Stimulated activated CD4-positive, alpha-beta T cell treated with anti-CD3 and anti-CD28 coated beads, Interleukin-2, amount 100 ng/mL, for 4 hours (primary cell): ENCODE data around the gene WBP11.

Source experiments
- DNase-seq: peaks from one replicate; pipeline ENCODE4 v3.0.0-alpha.2; 2020; ENCODE audit warnings: low read depth

The WBP11 gene

DNA sequence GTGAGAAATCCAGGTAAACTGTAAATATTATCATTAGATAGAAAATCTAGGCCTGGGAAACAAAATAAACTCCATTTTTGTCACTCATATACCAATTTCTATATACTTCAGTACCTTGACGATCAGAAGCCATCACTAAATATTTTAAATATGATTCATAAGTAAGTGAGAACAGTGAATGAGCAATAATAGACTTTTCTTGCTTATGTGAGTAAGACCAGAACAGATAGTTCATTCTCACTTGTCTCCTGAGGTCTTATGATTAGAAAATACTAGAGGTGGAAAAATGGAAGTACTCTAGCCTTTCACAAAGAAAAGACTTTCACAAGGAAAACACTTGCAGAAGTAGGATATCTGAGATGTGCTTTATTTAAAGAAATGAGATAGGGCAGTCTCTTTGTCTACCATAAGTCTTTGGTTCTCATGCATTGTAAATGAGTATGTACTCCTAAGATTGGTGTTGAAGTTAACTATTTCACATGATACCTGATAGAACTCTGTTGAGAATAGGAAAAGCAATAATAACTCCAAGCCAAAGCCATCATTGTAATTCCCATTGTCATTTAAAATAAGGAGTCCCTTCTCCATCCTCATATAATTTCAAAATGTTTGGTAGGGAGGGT lies 20.8 kb upstream of the WBP11 start:
- no peak for DNase-seq

GRCh38 chr12:14814014-14814413 lies 10.7 kb upstream of the WBP11 start, which contains the start of gene SMCO3:
Gene SMCO3 (minus strand): TSS chr12:14814182. CDS start chr12:14806680, 7,502 bp downstream.
- DNase-seq = no peak

DNA sequence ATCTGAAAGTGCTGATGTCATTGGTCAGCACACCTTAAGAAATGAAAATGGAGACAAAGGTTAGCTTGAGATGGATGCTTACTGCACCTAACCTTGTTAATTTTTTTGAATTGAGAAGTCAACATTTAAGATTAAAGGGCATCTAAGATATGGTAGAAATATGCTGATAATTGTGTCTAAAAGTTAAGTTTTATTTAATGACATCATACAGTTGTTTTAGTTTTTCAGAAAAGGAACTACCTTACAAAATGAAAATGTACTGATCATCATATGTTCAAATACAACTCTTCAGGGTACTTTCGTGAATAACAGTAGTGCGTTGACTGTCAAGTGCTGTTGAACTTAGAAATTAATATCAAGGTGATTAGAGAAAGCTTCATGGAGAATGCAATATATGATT lies 8.2 kb upstream of the WBP11 start:
- no peak for DNase-seq

DNA sequence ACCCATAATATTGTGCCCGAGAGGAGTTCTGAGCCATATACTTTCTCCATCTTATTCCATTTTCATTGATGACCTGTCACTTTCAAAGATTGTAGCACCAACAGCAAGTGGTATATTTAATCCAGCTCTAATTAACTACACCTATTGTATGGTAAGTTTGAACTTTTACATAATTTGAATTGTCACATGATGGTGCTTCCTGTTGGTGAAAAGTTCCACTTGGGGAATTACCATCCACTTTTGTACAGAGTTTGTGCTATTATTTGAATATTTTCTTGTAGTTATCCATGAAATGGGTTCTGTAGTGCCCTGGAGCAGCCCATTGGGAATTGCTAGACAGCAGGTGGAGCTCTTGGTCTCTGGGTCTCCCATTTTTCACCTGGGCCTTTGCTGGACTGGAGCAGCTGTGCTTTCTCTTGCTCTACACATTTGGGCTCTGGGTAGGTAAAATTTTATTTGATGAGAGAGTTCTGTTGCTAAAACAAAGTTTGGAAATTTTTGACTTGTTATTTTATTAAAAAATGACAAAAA lies 7.7 kb upstream of the WBP11 start:
- DNase-seq = no peak

DNA sequence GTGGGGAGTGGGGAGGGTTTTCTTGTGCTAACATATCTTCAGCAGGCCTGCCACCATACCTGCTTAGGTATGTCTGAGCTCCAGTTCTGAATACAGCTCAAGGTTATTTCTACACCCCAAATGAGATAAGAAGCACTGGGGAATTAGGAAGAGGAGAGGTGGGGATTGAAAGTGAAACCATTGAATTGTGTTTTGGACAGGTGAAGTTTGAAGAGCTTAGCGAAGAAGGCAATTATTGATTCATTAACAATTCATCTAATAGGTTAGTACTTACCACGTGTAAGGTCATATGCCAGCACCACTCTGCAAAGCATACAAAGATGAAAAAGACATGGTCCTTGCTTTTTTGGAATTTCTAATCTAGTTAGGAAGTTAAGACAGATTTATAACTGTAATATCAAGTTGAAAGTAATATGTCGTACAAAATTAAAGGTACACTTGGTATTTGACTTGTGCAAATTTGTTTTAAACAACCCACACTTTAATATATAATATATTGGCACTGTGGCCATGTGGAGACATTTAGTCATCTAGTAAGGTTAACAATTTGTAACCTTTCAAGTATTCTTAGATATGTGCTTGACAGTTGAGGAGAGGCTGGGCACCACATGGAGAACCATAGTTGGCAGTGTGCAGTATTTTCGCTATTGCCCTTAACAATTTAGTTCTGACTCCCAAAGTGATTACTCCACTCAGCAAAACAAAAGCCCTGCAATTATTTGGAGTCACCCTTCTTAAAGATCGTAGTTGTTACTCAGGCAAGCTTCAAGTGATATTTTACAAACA lies 7.1 kb upstream of the WBP11 start:
- DNase-seq = no peak

DNA sequence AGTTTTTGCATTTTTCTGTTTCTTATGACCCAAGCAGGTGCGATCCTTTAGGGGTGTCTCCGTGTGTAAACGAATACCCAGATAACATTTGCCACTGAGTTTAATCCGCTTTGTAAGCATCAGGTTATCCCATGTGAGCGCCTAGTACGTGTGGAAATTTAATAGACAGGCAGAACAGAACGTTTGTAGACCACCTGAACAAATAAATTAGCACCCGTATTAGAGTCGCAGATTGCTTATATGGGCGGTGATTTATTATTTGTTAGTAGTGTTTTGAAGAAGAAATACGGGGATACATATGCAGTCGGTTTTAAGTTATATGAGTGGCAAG lies 517 bp upstream of the WBP11 start:
- no peak for DNase-seq

GRCh38 chr12:14802721-14803010 lies 612 bp downstream of the WBP11 start:
- no peak for DNase-seq

DNA sequence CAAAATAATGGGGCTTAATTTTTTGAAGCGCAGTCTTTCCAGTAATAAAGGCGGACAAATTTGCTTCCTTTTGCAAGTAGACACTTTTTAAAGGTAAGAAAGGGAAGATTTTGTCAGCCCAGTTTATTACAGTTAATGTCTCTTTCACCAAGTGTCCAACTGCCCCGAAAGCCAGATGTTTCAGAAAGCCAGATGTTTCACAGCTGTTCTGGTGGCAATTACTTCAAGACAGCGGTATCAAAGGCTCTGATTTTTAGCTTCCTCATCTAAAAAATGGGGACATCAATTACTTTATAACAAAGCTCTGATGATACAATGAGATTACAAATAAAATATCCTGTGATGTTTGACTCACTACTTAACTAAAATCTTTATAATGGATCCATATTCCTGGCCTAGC lies 1.0 kb downstream of the WBP11 start:
- DNase-seq = no peak

- DNase-seq = no peak
Observed at GRCh38 chr12:14795028-14795448, 8.2 kb downstream of the WBP11 start.

DNA sequence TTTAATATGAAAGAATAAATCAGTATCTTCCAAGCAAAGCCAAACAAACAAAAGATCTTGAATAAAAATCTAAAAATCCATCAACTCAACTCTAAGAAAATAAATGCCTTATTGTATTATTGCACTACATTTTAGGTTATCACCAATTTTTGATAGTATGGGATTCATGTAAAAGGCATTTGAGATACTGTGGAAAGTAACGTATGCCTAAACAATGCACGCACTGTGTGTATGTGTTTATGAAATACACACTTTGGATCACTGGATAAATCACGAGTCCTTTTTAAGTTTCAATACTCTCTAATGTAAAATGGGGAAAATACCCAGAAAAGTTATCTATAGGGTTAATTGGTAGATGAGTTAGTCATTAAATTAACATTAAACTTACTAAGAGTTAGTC lies 17.7 kb downstream of the WBP11 start:
- DNase-seq = no peak

DNA sequence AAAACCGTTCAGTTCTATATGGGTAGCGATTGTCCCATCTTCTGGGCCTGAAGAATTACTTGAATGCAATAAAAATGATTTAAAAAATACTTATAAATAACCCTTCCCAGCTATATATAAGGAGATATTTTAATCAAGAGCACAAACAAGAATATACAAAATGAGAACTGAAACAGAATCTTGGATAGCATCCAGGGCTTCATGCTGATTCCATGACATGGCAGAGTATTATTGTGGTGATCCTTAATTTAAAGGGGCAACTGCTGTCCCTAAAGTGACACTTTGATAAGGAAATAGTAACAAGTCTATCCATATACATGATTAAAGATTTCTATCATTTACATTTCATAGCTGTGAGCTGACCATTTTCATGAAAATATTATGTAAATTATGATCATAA lies 18.8 kb downstream of the WBP11 start:
- DNase-seq = no peak

DNA sequence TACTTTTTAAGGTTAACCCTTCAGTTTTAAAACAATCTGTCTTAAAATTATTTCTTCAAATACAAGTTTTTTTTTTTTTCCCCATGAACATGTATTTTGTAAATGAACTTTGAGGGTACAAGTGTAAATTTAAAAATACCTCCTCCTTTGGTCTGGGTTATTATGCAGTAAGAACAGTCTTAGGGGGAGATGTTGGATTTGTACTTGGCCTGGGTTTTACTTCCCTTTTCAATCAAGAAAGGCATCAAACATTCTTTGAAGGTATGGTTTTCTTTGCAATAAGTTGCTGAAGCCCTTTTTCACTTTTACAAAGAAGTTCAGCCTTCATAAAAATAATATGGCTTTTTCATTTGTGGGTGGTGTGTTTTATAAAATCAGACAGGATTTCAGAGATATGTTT lies 20.5 kb downstream of the WBP11 start:
- no peak for DNase-seq

GRCh38 chr12:14781563-14781962 lies 21.7 kb downstream of the WBP11 start:
- no peak for DNase-seq

DNA sequence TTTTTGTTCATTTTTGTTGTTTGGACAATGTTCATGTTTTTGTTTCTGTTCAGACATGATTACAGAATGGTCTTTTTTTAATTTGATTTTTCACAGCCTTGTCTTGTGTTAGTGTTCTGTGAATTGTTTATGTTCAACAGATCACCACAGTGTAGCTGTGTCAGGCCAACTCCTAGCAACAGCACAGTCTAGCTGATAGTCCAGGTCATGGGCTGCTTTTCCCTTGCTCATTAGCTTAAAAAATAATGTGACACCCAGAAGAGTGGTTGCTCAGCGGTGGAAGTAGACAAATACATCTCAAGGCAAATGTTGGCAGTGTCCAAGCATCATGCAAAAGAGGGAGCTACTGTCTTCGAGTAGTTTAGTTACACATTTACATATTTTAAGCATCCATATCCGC lies 22.4 kb downstream of the WBP11 start:
- DNase-seq = no peak

DNA sequence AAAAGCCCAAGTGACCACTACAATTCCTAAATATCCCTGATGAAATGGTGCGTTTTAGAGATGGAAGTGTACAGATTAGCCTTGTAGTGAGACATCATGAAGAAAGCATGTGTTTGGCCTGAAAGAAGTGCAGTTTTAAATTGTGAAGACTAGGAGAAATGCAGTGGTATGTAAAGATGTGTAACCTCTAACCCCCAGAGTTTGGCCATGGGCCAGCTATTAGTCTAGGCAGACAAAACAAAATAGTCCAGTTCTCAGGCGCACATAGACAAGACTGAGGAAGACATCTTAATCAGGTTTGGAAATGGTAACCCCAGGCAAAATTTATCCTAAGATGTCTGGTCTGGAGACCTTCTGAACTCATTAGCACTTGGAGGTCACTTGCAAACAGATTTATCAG lies 23.4 kb downstream of the WBP11 start:
- DNase-seq = no peak

GRCh38 chr12:14777271-14777670 lies 26.0 kb downstream of the WBP11 start:
- no peak for DNase-seq

DNA sequence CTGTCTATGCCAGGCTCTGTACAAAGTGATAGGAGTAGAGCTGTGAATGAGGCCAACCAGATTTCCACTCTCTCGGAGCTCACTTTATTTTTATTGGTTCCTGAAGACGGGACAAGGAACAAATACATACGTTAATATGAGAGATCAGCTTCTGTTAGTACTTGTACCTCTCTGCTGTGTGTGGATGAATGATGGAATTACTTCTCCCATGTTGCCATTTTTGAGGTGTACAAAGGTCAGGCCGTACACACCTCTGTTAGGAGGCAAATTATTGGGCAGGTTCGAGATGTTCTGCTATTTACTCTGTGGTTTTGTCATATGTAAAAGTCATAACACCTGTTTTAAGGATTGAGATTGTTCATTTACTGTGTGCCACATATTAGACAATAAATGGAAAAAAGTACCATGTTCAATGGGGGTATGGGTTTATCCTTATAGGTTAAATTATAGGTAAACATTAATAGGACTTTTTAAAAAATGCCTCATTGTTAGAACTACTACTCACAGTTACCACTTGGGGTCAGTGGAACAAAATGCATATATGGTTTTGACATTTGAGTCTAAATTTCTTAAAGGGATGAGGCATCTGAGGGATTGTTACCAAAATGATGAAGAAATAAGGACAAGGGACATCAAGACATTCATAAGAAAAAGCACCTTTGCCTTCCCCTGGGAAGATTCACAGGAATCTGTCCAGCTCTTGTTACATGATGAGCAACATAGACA lies 26.9 kb downstream of the WBP11 start:
- DNase-seq = no peak

GRCh38 chr12:14775636-14775980 lies 27.7 kb downstream of the WBP11 start:
- DNase-seq = no peak

DNA sequence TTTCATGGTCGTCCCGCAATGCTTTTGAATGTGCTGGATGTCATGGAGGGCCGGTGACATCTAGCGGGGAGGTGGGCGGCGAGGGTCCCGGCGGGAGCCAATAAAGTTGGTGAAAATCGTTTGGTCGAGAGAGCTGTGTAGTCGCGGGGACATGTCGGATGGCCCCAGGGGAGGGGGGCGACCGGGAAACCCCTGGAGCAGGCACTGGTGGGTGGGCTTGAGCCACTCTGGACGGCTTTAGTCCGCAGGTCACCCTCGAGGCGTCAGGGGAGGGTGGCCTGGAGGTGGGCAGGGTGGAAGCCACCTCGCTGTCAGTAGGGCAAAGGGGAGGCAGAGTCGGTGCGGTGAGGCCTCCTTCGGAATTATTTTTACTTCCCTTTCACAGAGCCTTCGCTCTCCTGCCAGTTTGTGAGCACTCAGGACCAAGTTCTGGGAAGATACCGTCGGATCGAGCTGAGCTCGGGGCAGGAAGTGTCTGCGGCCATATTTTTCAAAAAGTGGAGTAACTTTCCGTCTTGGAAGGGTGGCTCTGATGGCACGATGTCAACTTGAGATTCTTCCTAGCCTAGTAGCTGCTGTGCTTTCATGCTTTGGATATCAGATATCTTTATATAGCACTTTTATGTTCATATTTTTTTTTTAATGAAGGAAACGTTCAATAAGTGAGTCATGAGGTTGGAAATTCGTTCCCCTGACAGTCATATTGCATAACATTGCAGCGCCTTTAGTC lies 28.2 kb downstream of the WBP11 start:
- peak; percentile 2 for DNase-seq

DNA sequence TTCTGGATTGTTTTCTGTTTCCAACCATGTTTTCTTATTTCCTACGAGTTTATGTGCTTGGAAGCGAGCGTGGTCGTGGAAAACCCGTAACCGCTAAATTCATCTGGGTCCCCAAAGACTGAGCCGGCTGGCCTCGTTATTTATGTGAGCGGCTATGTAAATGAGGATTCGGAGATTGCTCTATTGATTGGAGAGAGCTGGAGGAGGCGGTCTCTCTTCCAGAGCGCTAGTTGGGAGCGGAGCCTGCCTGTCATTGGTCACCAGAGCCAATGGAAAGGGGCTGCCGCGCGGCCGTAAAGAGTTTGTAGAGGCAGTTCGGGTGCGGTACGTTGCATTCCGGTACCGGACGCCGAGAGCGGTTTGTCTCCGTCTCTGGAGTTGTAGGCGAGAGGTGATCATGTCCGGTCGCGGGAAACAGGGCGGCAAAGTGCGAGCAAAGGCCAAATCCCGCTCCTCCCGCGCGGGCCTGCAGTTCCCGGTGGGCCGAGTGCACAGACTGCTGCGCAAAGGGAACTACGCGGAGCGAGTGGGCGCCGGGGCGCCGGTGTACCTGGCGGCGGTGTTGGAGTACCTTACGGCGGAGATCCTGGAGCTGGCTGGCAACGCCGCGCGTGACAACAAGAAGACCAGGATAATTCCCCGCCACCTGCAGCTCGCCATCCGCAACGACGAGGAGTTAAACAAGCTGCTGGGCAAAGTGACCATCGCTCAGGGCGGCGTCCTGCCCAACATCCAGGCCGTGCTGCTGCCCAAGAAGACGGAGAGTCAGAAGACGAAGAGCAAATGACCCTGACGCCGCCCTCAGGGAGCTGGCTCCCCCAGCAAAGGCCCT lies 29.0 kb downstream of the WBP11 start:
- peak; percentile 84 for DNase-seq

GRCh38 chr12:14773685-14774073 lies 29.6 kb downstream of the WBP11 start:
- DNase-seq = no peak

- no peak for DNase-seq
Observed at GRCh38 chr12:14772946-14773345, 30.3 kb downstream of the WBP11 start.
